ENCODE results near the gene NLRC5. TPM values are rescaled to one million over a fixed set of nuclear protein-coding genes. Genes with fewer than 3 reads are reported as not detected.

Gene NLRC5
- total RNA-seq, 1 experiment from 2014 or later = 2.4 TPM

DNA sequence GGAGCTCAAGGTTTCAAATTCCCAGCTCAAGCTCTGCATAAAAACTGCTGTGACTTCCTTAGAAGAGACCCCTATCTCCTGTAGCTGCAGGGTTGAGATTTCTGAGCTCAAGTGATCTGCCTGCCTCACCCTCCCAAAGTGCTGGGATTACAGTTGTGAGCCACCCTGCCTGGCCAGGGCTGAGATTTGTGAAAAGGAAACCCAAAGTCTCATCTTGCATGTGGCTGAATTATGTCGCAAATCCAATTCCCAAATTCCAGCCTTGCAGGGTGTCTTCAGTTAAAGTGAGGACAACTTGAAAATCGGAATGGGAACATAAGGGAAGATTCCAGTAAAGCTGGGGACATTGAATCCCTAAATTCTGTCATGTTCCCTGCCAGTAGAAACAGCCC, 41.8 kb upstream of the NLRC5 start:
- no peak overlapping the region for H2BK120ac ChIP-seq (ENCODE audit: low read depth, low read length, poor library complexity, severe bottlenecking)
- no CpG with 5 or more reads among the region's 2 CpGs for WGBS (ENCODE audit: extremely low coverage, insufficient read length, low lambda C conversion rate)
- H3K23ac ChIP-seq (ENCODE audit: insufficient read length, low read depth, low read length) = no peak overlapping the region
- Mint-ChIP-seq H3K27ac (peak overlapping the region; percentile 56 to 70 (median 60); a peak in 4 of 7 replicates), H3K4me1 (peaks cover 8 to 11% of the 10 kb centered on the region in 2 experiments), H3K36me3 (ENCODE audit: insufficient read depth in 1 of 3, low read depth in 3 of 3) (peaks cover 6 to 27% (median 13%) of the 10 kb centered on the region in 3 experiments; a peak in 6 of 7 replicates), H3K9me3 (no peaks in the 10 kb centered on the region), H3K27me3 (ENCODE audit: low read depth) (no peaks in the 10 kb centered on the region), H3K4me3 (no peak overlapping the region)
- no peak overlapping the region for H4K91ac ChIP-seq (ENCODE audit: insufficient read length, low read depth, low read length)
- no peak overlapping the region for H2AFZ ChIP-seq (ENCODE audit: low read length)
- H2BK12ac ChIP-seq (ENCODE audit: insufficient read length, low read depth, low read length) = no peak overlapping the region
- no peak overlapping the region for H3K4ac ChIP-seq (ENCODE audit: low read depth, low read length)
- no peaks in the 10 kb centered on the region for H3K9me3 ChIP-seq (ENCODE audit: control insufficient read depth, low read depth, low read length)
- no peak for DNase-seq
- H4K8ac ChIP-seq (replicated peaks; ENCODE audit: insufficient read length, low read depth, low read length) = no peak overlapping the region
- H3K27me3 ChIP-seq (ENCODE audit: insufficient read depth, low read length) = no peaks in the 10 kb centered on the region
- H3K18ac ChIP-seq (ENCODE audit: insufficient read length, low read depth, low read length) = no peak overlapping the region
- no peak overlapping the region for H3K27ac ChIP-seq (ENCODE audit: insufficient read length, low read depth, low read length)
- no peak overlapping the region for H3K14ac ChIP-seq (ENCODE audit: insufficient read depth, low read length)
- H3K9ac ChIP-seq (ENCODE audit: extremely low read depth, insufficient read length, low read length) = no peak overlapping the region
- H2BK5ac ChIP-seq (ENCODE audit: insufficient read length, low read length) = no peak overlapping the region
- H2BK15ac ChIP-seq (ENCODE audit: low read depth, low read length) = no peak overlapping the region
- TF ChIP-seq, protein P1, sequence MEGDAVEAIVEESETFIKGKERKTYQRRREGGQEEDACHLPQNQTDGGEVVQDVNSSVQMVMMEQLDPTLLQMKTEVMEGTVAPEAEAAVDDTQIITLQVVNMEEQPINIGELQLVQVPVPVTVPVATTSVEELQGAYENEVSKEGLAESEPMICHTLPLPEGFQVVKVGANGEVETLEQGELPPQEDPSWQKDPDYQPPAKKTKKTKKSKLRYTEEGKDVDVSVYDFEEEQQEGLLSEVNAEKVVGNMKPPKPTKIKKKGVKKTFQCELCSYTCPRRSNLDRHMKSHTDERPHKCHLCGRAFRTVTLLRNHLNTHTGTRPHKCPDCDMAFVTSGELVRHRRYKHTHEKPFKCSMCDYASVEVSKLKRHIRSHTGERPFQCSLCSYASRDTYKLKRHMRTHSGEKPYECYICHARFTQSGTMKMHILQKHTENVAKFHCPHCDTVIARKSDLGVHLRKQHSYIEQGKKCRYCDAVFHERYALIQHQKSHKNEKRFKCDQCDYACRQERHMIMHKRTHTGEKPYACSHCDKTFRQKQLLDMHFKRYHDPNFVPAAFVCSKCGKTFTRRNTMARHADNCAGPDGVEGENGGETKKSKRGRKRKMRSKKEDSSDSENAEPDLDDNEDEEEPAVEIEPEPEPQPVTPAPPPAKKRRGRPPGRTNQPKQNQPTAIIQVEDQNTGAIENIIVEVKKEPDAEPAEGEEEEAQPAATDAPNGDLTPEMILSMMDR (conservative IDR thresholded peaks at IDR 0.05) = no peak
- no peaks in the 10 kb centered on the region; the same call in 1 of the 2 replicates for H3K4me1 ChIP-seq (ENCODE audit: insufficient read depth, low read length)
- H3T11ph ChIP-seq (ENCODE audit: low read length) = no peak overlapping the region
- H3K79me1 ChIP-seq (ENCODE audit: insufficient read depth, low read depth, low read length, poor library complexity, severe bottlenecking) = no peaks in the 10 kb centered on the region
- H2AK5ac ChIP-seq (ENCODE audit: insufficient read length, low read length) = no peak overlapping the region
- no peak overlapping the region for H4K5ac ChIP-seq (ENCODE audit: insufficient read length, low read depth, low read length)
- H3K4me2 ChIP-seq (ENCODE audit: insufficient read depth, insufficient read length, low read length) = no peak overlapping the region
- H3K56ac ChIP-seq (ENCODE audit: insufficient read length, low read depth, low read length) = no peak overlapping the region
- H3K79me2 ChIP-seq (ENCODE audit: insufficient read depth, low read length) = no peaks in the 10 kb centered on the region
- no peaks in the 10 kb centered on the region for H3K23me2 ChIP-seq (ENCODE audit: insufficient read length, low read depth, low read length, poor library complexity, severe bottlenecking)
- no peak overlapping the region for H2BK20ac ChIP-seq (ENCODE audit: low read depth, low read length, poor library complexity, severe bottlenecking)
- H4K20me1 ChIP-seq (ENCODE audit: control insufficient read depth, insufficient read depth, insufficient read length) = no peaks in the 10 kb centered on the region

Data from H9 (cell line).